Natural killer cell (primary cell): ENCODE measurements around the gene BZW2. TPM values are rescaled to one million over a fixed set of nuclear protein-coding genes. Genes with fewer than 3 reads are reported as not detected.
A peak's percentile ranks its signal among the peaks of the same experiment; 100 is the strongest.

Experiments
- ATAC-seq, 3 donors: fragments of 150-1000 bp in 2 of 3; fragments of 200-7000 bp in 1 of 3; cut with Tn5 transposase; 1 replicate in 1 of 3; 2 replicates in 2 of 3; pipeline ENCODE4 v1.10.0; 2021; ENCODE audit warnings: mild to moderate bottlenecking in 2 of 3, moderate library complexity in 2 of 3
- DNase-seq, 2 donors: peaks; one replicate each; pipeline versions ENCODE4 v3.0.0 to v3.0.0-alpha.2; 2013 to 2021; ENCODE audit warnings: mixed read lengths in 1 of 2
- H3K27ac ChIP-seq: one replicate; pipeline ENCODE4 v1.5.1; 2013; ENCODE audit warnings: mild to moderate bottlenecking, low read length
- H3K27me3 ChIP-seq: one replicate; pipeline ENCODE4 v1.6.1; 2013; ENCODE audit warnings: low read length; ENCODE audit not compliant: control insufficient read depth, insufficient read depth
- H3K36me3 ChIP-seq: one replicate; pipeline ENCODE4 v1.6.1; 2013; ENCODE audit warnings: low read length; ENCODE audit not compliant: control insufficient read depth, insufficient read depth
- H3K4me1 ChIP-seq: one replicate; pipeline ENCODE4 v1.6.1; 2013; ENCODE audit warnings: low read length; ENCODE audit not compliant: control insufficient read depth, insufficient read depth
- H3K4me3 ChIP-seq: one replicate; pipeline ENCODE4 v1.5.1; 2013; ENCODE audit warnings: low read length
- H3K9me3 ChIP-seq: one replicate; pipeline ENCODE4 v1.6.1; 2013; ENCODE audit warnings: low read length; ENCODE audit not compliant: control insufficient read depth, insufficient read depth
- H3K27ac Mint-ChIP-seq, 2 donors: one replicate each; pipeline ENCODE4 v1.8.0; 2022; ENCODE audit warnings: mild to moderate bottlenecking in 2 of 2, mixed read lengths in 2 of 2, moderate library complexity in 1 of 2
- H3K27me3 Mint-ChIP-seq, 2 donors: one replicate each; pipeline ENCODE4 v1.8.0; 2022; ENCODE audit warnings: low read depth in 2 of 2, mixed read lengths in 2 of 2
- H3K36me3 Mint-ChIP-seq: one replicate; pipeline ENCODE4 v1.8.0; 2022; ENCODE audit warnings: mixed read lengths
- H3K4me1 Mint-ChIP-seq, 2 donors: one replicate each; pipeline ENCODE4 v1.8.0; 2022; ENCODE audit warnings: mixed read lengths in 2 of 2
- H3K4me3 Mint-ChIP-seq: one replicate; pipeline ENCODE4 v1.8.0; 2022; ENCODE audit warnings: mild to moderate bottlenecking, moderate library complexity, mixed read lengths
- H3K9me3 Mint-ChIP-seq, 2 donors: one replicate each; pipeline ENCODE4 v1.8.0; 2022; ENCODE audit warnings: mixed read lengths in 2 of 2
- WGBS: methylation state at CpG from one replicate; pipeline ENCODE4 v1.1.7; 2013; ENCODE audit warnings: missing lambda C conversion rate; ENCODE audit not compliant: insufficient coverage; 5-methylcytosine and 5-hydroxymethylcytosine counted together
- intact Hi-C: fragments of 100-400 bp; cut with micrococcal nuclease; formaldehyde crosslinking; loops from one replicate; pipeline ENCODE4 v1.14.2; 2022
- total RNA-seq, 4 donors: library from RNA; stranded (reverse); fragments of 120-200 nt in 1 of 4; gene quantifications; one replicate each; pipeline versions ENCODE4 v1.2.3 to v1.2.4, GENCODE V29; 2013 to 2022
- TF ChIP-seq, protein P1 (sequence below): fragments of 200-600 bp; IDR thresholded peaks from one replicate; pipeline ENCODE4 v1.8.0; 2022; ENCODE audit warnings: antibody characterized with exemption

BZW2 gene
- total RNA-seq, 3 donors from 2014 or later (not counting 1 experiment from before 2014, with no cell fraction given), result 15.3 to 21.0 (median 19.9) TPM

DNA sequence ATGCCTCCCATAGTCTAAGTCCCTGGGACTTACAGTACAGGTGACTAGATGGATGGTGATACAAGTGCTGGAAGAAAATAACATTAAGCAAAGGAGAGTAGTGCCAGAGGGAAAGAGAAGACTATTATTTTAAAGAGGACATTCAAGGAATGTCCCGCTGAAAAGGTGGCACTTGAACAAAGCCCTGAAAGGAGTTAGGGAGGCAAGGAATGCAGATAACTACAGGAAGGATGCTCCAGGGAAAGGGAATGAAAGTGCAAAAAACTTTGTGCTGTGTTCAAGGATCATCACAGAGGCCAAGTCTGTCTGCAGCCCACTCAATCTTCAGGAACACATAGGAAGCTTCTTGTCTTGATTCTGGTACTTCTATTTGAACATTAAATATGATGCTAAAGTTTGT lies 15.3 kb upstream of the BZW2 start:
- Histone ChIP-seq H3K4me1 (no peaks in the 10 kb centered on the region), H3K36me3 (peaks cover 19% of the 10 kb centered on the region), H3K27ac (no peak overlapping the region), H3K9me3 (no peaks in the 10 kb centered on the region), H3K4me3 (no peak overlapping the region), H3K27me3 (no peaks in the 10 kb centered on the region)
- Mint-ChIP-seq H3K27me3 (no peaks in the 10 kb centered on the region), H3K4me1 (peaks cover 7 to 14% of the 10 kb centered on the region in 2 donors), H3K9me3 (no peaks in the 10 kb centered on the region), H3K36me3 (peaks cover 20% of the 10 kb centered on the region), H3K4me3 (no peak overlapping the region), H3K27ac (no peak overlapping the region)
- TF ChIP-seq, protein P1, sequence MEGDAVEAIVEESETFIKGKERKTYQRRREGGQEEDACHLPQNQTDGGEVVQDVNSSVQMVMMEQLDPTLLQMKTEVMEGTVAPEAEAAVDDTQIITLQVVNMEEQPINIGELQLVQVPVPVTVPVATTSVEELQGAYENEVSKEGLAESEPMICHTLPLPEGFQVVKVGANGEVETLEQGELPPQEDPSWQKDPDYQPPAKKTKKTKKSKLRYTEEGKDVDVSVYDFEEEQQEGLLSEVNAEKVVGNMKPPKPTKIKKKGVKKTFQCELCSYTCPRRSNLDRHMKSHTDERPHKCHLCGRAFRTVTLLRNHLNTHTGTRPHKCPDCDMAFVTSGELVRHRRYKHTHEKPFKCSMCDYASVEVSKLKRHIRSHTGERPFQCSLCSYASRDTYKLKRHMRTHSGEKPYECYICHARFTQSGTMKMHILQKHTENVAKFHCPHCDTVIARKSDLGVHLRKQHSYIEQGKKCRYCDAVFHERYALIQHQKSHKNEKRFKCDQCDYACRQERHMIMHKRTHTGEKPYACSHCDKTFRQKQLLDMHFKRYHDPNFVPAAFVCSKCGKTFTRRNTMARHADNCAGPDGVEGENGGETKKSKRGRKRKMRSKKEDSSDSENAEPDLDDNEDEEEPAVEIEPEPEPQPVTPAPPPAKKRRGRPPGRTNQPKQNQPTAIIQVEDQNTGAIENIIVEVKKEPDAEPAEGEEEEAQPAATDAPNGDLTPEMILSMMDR, result no peak
- ATAC-seq (no peak), DNase-seq (no peak)
- WGBS, result 97% methylated on average over 1 of the region's 1 CpG
- intact Hi-C loops, result no loop called here

DNA sequence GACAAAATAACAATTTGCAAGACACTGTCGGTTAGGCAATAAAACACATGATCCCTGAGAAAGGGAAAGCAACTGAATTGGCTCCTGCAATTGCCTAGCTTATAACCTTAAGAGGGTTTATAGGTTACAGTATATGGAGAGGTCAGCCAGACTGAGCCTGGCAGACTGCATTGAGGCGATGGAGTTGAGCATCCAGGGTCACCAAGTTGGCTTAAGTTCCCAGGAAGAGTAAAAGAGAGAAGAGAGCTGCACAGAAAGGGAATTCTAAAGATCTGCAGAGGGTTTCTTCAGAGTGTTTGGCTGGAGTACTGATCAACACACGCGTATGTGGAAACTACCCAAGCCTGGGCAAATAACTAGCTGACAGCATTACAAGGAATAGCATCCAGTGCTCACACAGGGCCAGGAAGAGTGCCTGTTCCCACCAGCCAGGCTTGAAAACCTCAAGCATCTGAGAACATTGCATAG lies 11.7 kb upstream of the BZW2 start:
- no peak for ATAC-seq
- no peak overlapping the region for H3K27ac ChIP-seq

DNA sequence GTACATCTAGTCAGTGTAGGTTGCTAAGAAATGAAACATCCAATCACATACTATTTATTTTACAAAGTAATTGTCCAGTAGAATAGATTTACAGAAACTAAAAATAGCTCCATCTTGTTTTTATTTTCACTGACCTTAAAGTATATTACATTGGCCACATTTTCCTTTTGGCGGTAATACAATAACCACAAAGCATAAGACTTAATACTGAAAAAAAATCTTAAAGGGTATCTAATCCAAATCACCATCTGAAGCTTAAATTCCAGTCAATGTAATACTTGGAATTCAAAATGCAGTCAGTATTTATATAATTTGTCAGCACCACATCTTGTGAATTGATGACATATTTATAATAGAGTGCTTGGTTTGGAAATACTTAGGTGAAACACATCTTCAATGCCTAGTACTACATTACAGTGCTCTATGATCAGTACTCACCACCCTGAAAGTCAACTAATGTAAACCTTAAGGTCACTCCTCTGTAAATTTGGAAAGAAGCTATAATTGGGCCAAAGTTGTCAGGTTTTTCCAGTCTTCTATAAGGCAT lies 9.4 kb upstream of the BZW2 start:
- Mint-ChIP-seq H3K9me3 (no peaks in the 10 kb centered on the region), H3K4me3 (no peak overlapping the region), H3K36me3 (peaks cover 20% of the 10 kb centered on the region), H3K27ac (peak overlapping the region in 1 of 2 donors; percentile 17), H3K4me1 (peaks cover 29 to 30% of the 10 kb centered on the region in 2 donors), H3K27me3 (no peaks in the 10 kb centered on the region)
- H3K27ac ChIP-seq, result no peak overlapping the region
- H3K27me3 ChIP-seq, result no peaks in the 10 kb centered on the region
- ATAC-seq (no peak), DNase-seq (no peak)
- intact Hi-C loops, result no loop called here
- no peaks in the 10 kb centered on the region for H3K4me1 ChIP-seq
- no peaks in the 10 kb centered on the region for H3K9me3 ChIP-seq
- no peak overlapping the region for H3K4me3 ChIP-seq
- peaks cover 9% of the 10 kb centered on the region for H3K36me3 ChIP-seq
- TF ChIP-seq, protein P1, result no peak
- WGBS, result no CpG with 5 or more reads among the region's 1 CpG

More for the DNA sequence above, 11.7 kb upstream of the BZW2 start:
- no peak overlapping the region for H3K27ac Mint-ChIP-seq
- no peaks in the 10 kb centered on the region for H3K27me3 Mint-ChIP-seq
- Histone ChIP-seq H3K4me1 (no peaks in the 10 kb centered on the region), H3K4me3 (no peak overlapping the region), H3K27me3 (no peaks in the 10 kb centered on the region), H3K9me3 (no peaks in the 10 kb centered on the region), H3K36me3 (peaks cover 13% of the 10 kb centered on the region)
- 97% methylated on average over 4 of the region's 4 CpGs for WGBS
- H3K4me3 Mint-ChIP-seq, result no peak overlapping the region
- TF ChIP-seq, protein P1, result no peak
- H3K9me3 Mint-ChIP-seq, result no peaks in the 10 kb centered on the region
- peaks cover 30 to 32% of the 10 kb centered on the region in 2 donors for H3K4me1 Mint-ChIP-seq
- H3K36me3 Mint-ChIP-seq, result peaks cover 20% of the 10 kb centered on the region
- no peak for DNase-seq
- intact Hi-C loops, result no loop called here

DNA sequence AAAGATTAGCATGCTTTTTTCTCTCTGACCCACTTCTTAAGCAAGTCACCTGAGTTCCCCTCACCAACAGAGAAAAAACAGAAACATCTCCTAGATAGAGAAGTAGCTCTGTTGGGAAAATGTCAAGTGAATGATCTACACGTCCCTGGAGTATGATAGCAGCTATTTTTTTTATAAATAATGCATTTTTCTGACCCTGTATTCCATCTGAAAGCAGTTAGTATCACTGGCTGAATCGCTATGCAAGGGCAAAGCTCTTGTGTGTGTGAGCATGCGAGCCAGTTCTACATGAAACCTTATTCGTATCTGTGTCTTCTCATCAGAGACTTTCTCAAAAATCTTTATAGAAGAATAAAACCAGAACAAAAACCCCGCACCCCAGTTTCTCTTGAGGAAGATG lies 8.6 kb upstream of the BZW2 start:
- no peaks in the 10 kb centered on the region for H3K9me3 Mint-ChIP-seq
- Histone ChIP-seq H3K36me3 (peaks cover 9% of the 10 kb centered on the region), H3K27me3 (no peaks in the 10 kb centered on the region), H3K4me1 (no peaks in the 10 kb centered on the region), H3K4me3 (no peak overlapping the region), H3K9me3 (no peaks in the 10 kb centered on the region), H3K27ac (no peak overlapping the region)
- TF ChIP-seq, protein P1, result no peak
- H3K4me1 Mint-ChIP-seq, result peaks cover 30 to 34% of the 10 kb centered on the region in 2 donors
- no peak overlapping the region for H3K4me3 Mint-ChIP-seq
- intact Hi-C loops, result no loop called here
- WGBS, result 87% methylated on average over 4 of the region's 5 CpGs
- peak overlapping the region in 1 of 2 donors; percentile 17 for H3K27ac Mint-ChIP-seq
- ATAC-seq (no peak), DNase-seq (no peak)
- H3K36me3 Mint-ChIP-seq, result peaks cover 13% of the 10 kb centered on the region
- no peaks in the 10 kb centered on the region for H3K27me3 Mint-ChIP-seq
